HG02870 (cell line): Measurements from ENCODE around the gene GLIS1.

ENCODE experiments used
- ATAC-seq: cut with Tn5 transposase; IDR thresholded peaks from one replicate; pipeline ENCODE4 v1.9.1; 2021; ENCODE audit warnings: mild to moderate bottlenecking, moderate library complexity; ENCODE audit not compliant: unreplicated experiment

GLIS1 gene

DNA sequence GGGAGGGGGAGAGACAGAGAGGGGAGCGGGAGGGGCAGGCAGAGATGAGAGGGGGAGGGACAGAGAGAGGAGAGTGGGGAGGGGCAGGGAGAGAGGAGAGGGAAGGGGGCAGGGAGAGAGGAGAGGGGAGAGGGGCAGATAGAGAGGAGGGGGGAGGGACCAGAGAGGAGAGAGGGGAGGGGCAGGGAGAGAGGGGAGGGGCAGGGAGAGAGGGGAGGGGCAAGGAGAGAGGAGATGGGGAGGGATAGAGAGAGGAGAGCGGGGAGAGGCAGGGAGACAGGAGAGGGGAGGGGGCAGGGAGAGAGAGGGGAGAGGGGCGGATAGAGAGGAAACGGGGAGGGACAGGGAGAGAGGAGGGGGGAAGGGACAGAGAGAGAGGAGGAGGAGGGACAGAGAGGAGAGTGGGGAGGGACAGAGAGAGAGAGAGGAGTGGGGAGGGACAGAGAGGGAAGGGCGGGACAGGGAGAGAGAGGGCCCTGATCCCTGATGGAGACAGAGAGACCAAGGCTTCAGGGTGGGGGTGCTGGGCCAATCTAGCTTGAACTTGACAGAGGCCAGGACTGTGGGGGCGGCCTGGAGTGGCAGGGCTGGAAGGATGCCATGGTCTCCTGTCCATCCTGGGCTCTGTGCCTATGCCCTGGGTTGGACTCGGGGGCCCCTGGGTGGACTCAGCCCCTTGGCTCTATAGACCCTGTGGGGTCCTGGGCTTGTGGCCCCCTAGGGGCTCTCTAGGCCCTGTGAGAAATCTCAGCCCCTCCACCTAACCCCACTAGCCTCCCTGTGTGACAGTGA, 236.1 kb downstream of the GLIS1 start:
- ATAC-seq = no peak

DNA sequence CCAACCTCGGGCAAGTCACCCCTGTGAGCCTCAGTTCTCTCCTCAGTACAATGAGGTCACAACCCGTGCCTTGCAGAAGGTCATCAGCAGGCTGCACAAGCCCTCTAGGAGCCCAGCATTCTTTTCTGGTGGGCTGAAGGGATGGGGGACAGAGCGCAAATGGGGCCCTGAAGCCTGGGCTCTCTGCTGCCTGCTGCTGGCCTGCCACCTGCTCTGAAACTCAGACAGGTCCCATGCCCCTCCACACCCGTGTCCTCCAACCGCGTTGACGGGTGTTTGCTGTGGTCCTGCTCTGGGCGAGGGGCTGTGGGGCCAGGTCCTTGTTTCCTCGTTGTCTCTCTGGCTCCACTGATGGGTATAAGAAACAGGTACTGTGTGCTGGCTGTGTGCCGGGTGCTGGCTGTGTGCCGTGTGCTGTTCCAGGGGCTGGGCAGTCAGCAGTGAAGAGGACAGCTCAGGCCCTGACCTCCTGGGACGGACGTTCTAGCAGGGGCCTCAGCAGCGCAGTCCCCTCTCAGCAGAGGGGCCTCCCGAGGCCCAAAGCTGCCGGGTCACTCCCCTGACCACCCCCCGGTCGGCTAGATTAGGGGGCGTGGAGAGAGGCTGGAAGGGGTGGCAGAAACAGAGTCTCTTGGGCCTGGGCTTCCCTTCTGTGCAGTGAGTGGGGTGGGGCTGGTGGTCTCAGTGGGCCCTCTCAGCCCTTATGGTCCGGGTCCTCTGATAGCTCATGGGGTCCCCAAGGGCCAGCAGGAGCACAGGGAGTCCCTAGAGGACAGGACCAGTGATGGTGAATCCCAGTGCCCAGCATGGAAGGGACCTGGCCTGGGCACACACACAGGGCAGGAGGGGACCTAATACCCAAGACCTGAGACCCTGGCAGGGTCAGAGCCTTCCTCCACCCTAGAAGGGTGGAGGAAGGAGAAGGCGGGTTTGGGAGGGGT, 237.6 kb downstream of the GLIS1 start:
- ATAC-seq = no peak

- ATAC-seq = no peak
These were observed 238.5 kb downstream of the GLIS1 start for GRCh38 chr1:53500204-53501064.

DNA sequence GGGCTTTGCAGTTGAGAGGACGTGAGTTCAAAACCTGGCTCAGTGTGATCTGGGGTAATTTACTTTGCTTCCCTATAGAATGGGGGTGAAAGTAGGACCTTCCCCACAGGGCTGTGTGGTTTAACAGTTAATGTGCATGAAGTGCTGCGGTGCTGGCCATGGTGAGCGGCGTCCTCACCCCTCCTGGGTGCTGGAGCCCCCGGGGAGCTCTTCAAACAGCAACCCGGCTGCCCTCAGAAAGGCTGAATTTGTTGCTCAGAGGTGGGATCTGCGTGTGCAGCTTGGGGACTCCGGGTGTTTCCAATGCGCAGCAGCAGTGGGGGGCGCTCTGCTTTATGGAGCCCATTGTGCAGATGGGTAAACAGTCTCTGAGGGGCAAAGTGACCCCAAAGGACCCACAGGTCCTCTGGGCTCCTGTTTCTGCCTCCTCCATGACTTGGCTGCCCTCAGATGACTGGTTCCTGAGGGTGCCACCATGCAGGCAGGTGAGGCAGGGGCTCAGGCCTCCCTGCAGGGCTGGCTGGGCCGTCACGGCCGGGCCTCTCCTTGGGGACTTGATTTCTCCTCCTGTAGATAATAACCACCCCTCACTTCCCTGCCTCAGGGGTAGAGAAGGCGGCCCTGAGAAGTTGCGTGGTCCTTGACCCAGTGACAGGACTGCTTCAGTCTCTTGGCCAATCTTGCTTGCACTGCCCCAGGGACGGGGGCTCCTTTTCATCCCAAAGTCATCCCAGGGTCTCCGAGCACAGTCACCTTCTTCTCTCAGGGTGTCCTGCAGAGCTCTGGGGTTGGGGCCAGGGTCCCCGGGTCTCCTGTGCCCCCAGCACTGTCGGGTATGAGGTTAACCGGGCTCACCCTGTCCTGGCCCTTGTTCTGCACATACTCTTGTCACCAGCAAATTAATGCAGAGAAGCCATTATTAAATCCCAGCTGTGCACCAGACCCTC, 239.4 kb downstream of the GLIS1 start:
- no peak for ATAC-seq

DNA sequence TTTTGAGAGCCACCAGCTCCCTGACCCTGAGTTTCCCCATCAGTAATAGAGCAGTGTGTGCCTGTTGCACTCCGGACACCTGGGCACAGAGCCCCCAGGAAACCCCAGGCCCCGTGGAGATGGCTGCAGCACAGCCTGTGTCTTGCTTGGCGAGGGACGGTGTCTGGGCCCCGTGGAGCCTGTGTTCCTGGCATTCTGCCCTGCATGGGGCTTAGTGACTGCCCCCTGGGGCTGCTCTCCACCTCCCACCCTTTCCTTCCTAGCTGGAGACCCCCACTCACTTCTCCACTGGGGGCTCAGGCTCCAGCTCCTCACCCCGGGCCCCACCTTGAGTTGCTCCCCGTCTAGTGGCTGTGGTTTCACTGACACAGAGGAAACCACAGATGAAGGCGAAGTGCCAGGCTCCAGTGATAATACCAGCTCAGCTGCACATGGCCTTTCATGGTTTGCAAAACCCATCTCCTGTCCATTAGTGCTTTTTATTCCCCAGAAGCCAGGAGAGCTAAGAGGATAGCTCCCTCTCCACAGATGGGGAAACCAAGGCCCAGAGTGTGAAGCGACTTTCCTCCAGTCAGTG, 240.3 kb downstream of the GLIS1 start:
- no peak for ATAC-seq

- ATAC-seq = no peak
These were observed 243.2 kb downstream of the GLIS1 start for GRCh38 chr1:53495633-53496345.

- ATAC-seq = no peak
These were observed 248.6 kb downstream of the GLIS1 start for GRCh38 chr1:53490351-53490750.

- no peak for ATAC-seq
These were observed 252.5 kb downstream of the GLIS1 start for GRCh38 chr1:53486395-53487026.

DNA sequence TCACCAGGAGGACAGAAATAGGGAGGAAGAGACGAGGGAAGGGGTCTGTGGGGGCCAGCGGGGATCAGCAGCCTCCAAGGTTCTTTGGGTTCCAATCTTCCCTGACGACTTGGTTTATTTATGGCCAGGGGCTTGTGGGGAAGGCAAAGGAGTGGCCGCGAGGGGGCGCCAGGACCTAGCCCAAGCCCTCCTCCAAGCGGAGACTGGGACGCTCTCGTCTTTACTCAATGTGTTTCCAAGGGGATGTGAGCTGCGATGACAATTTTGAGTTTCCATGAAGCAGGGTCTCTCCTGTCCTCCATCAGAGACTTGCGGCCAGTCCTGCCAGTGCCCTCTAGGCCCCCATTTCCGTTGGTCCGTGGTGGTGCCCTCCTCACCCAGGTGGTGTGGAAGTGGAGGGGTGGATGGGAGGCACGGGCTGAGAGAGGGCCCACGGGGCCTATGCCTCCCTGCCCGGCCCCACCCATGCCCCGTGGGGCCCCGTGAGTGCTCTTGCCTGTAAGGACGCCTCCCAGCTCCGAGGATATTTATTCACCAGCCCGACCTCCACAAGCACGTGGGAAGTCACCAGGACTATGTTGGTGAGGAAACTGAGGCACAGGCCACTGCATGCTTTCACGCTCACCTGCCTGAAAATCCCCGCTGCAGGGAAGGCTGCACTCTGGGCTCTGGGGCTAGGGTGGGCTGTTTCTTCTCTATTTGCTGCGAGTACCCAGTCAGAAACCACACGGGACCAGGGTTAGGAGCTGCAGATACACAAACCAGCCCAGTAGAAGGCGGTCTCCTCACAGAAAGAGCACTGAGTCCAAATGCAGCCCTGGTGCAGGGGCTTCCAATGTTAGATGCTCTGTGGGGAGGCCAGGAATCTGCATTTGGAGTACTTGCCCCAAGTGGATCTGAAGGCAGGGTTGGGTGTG, 253.2 kb downstream of the GLIS1 start:
- no peak for ATAC-seq

DNA sequence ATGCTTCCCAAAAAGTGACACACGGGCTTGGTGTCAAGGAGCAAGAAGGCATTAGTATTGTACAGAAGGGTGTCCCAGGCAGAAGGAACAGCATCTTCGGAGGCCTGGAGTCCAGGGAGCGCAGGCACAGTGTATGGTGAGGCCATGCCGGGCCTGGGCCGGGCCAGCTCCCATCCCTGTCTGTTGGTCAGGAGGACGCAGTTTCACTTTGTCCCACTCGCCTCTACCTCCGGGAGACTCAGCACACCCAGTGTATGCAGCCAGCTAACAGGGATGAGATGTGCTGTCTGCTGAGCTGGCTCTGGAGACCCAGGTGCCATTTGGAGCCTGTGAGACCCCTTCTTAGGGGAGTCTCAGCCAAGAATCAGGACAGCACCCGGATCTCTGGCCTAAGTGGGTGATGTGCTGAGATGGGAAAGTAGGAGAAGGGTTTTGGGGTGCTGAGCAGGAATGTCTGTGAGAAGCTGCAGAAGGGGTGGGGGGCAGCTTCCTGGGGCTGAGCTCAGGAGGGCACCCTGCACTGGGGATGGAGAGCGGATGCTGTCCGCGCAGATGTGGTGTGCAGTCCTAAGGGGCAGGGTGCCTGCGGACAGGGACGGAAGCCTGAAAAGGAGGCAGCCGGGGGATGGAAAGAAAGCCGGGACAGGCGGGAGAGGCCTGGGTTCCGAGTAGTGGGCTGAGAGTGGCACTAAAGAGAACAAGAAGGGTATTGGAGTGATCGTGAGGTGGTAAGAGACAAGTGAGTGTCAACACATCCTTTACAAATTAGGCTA, 254.1 kb downstream of the GLIS1 start:
- ATAC-seq = no peak

- no peak for ATAC-seq
These were observed 255.3 kb downstream of the GLIS1 start for GRCh38 chr1:53483656-53484055.

DNA sequence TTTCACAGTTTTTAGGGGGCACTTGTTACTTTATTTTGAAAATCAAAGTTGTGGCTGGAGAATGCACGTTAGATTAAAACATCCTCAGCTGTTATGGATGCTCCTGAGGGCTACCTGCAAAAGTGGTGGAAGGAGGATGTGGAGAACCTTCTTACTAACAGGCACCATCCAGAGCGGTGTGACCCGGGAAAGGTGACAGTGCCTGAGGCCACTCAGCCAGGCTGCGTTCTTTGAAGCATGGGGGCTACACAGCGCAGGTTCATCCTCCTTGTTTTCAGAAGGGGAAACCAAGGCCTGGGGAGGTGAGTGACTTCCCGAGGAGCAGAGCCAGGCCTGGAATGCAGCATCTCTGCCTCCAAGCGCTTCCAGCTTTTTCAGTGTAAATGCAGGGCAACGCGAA, 255.8 kb downstream of the GLIS1 start:
- ATAC-seq = no peak

DNA sequence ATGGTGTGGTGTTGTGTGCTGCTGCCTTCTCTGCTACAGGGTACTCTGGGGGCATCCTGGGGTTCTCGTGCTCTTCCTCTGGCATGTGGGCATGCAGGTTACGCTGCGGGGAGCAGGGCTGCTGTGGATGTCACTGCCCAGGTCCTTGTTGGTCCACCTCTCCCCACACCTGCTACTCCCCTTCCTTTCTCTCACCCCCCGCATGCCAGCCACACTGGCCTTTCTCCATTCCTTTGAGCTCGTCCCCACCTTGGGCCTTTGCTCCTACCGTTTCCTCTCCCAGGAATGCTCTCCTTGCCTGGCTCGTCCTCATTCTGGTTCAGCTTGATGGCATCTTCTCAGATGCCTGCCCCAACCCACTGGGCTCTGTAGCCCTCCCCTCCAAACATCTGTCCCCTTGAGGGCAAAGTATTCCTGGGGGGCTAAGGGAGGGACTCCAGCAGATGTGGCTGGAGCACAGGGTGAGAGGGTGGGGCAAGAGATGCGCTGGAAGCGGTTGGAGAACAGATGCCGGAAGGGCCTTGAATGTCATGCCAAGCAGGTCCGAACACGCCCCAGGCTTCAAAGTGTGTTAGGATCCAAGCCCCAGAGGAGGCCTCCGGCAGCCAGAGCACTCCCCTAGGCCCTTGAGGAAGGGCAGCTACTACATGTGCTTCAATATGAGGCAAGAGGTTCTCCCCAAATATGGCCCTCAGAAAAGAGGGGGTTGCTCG, 256.4 kb downstream of the GLIS1 start:
- ATAC-seq = no peak

- no peak for ATAC-seq
These were observed 257.5 kb downstream of the GLIS1 start for GRCh38 chr1:53481456-53481855.

GRCh38 chr1:53480678-53481077, 258.3 kb downstream of the GLIS1 start:
- no peak for ATAC-seq

DNA sequence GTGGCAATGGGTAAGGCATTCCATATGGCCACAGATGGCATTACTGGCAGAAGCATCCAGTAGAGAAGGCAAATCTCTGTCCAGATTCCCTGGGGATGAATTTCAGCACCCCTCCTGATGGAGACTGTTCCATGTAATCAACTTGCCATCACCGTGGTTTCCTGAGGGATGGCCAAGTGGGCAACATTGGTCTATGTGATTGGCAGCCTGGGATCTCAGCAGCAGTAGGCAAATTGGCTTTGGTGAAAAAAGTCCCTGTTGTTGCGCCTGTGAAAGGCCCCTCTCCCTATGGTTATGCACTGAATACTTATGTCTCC, 260.5 kb downstream of the GLIS1 start:
- no peak for ATAC-seq
